C4-2B (cell line): Measurements from ENCODE around the gene AHR.

Experiments used
- H3K27ac ChIP-seq: fragments of 450-650 bp; 2 replicates; pipeline ENCODE4 v1.5.1; 2017
- ZFX ChIP-seq: fragments of 450-650 bp; IDR thresholded peaks from 2 replicates; pipeline ENCODE4 v1.6.1; 2017
- TF ChIP-seq, protein P1 (sequence below): fragments of 450-650 bp; conservative IDR thresholded peaks from 2 replicates; pipeline ENCODE4 v1.5.1; 2017; ENCODE audit warnings: mild to moderate bottlenecking

Gene AHR

GRCh38 chr7:17369691-17370426 is 71.4 kb downstream of the AHR start:
- no peak for TF ChIP-seq ZFX
- TF ChIP-seq, protein P1, sequence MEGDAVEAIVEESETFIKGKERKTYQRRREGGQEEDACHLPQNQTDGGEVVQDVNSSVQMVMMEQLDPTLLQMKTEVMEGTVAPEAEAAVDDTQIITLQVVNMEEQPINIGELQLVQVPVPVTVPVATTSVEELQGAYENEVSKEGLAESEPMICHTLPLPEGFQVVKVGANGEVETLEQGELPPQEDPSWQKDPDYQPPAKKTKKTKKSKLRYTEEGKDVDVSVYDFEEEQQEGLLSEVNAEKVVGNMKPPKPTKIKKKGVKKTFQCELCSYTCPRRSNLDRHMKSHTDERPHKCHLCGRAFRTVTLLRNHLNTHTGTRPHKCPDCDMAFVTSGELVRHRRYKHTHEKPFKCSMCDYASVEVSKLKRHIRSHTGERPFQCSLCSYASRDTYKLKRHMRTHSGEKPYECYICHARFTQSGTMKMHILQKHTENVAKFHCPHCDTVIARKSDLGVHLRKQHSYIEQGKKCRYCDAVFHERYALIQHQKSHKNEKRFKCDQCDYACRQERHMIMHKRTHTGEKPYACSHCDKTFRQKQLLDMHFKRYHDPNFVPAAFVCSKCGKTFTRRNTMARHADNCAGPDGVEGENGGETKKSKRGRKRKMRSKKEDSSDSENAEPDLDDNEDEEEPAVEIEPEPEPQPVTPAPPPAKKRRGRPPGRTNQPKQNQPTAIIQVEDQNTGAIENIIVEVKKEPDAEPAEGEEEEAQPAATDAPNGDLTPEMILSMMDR = no peak
- H3K27ac ChIP-seq = no peak overlapping the region

- no peak overlapping the region for H3K27ac ChIP-seq
- TF ChIP-seq, protein P1 = no peak
- TF ChIP-seq ZFX = no peak
Observed at GRCh38 chr7:17370901-17371585, 72.6 kb downstream of the AHR start.

- H3K27ac ChIP-seq = no peak overlapping the region
- TF ChIP-seq ZFX = no peak
- TF ChIP-seq, protein P1 = no peak
Observed at GRCh38 chr7:17371671-17372524, 73.4 kb downstream of the AHR start.

- H3K27ac ChIP-seq = no peak overlapping the region
Observed at GRCh38 chr7:17374157-17374556, 75.7 kb downstream of the AHR start.

DNA sequence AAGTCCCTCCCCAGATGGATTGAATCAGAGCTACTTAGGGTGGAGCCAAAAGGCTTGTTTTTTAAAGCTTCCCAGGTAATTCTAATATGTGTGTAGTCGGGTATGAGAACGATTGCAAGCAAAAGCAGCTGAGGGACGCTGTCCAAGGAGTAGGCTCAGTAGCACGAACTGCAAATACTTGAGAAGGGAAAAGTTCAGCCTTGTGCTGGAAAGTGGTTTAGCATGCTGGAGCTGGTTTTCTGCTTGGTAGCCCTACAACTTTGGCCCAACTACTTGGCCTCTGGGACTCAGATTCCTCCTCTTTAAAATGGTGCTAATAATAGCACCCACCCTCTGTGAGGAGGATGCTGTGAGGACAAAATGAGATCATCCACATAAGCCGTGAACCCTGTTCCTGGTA is 76.2 kb downstream of the AHR start:
- no peak for TF ChIP-seq ZFX
- TF ChIP-seq, protein P1 = no peak
- no peak overlapping the region for H3K27ac ChIP-seq

More at GRCh38 chr7:17374157-17374556, 75.7 kb downstream of the AHR start:
- no peak for TF ChIP-seq ZFX
- TF ChIP-seq, protein P1 = no peak

GRCh38 chr7:17376595-17376994 is 78.1 kb downstream of the AHR start:
- TF ChIP-seq, protein P1 = no peak
- no peak for TF ChIP-seq ZFX
- H3K27ac ChIP-seq = no peak overlapping the region
